HG03342 (cell line): ENCODE measurements around the gene NDUFB5.
A peak's percentile ranks its signal among the peaks of the same experiment; 100 is the strongest.
"Not testable (repeated sequence)": the region's sequence is repeated elsewhere in the genome, so short reads cannot be mapped to it uniquely, and the experiment has no call there.

ENCODE experiments used
- ATAC-seq: cut with Tn5 transposase; IDR thresholded peaks from one replicate; pipeline ENCODE4 v1.9.1; 2021; ENCODE audit warnings: mild to moderate bottlenecking, moderate library complexity; ENCODE audit not compliant: unreplicated experiment

The NDUFB5 gene

DNA sequence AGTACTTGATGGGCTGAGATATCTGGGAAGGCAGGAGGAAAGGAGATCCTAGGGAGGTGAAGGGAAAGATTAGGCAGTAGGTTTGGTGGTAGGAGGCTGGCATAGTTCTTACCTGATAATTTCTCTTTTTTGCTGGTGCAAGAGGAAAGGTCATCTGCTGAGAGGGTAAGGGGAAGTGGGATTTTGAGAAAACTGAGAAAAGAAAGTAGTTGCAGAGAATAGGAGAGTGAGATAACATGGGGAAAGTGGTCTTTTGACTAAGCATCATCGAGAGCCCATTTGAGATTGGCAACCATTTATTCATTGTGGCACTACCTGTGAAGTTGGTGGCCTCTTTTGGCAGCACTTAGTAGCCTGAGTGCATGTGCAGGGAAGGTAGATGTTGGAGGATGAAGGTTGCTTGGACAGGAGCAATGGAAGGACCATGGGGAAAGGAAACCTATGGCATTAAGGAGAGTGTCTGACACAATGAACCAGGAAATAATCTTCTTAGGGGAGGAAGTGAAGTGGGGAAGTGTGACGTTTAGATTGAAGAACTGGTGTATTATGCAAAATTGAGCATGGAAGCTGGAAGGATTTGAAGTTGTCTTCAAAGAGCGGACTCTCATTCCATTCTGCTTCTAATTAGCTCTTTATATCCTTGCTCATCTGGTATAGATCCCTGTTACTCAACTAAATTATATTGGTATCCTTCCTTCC lies 26.3 kb downstream of the NDUFB5 start:
- ATAC-seq: no peak

DNA sequence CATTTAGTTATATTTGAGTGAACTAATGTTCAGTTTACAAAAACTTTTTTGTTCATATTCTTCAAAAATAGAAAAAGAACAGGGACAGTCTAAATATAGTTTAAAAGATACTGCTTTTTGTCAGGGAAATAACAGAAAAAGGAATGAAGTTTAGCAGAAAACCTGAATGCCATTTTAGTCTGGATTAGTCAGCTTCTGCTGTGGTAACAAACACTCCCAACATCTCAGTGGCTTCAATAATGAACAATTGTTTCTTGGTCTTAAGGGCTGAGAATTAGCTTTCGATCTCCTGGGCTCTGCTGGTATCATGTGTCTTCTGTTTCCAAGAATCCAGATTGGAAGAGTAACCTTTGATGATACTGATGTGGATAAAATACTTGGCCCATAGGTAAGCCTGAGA lies 35.9 kb downstream of the NDUFB5 start:
- no peak for ATAC-seq

DNA sequence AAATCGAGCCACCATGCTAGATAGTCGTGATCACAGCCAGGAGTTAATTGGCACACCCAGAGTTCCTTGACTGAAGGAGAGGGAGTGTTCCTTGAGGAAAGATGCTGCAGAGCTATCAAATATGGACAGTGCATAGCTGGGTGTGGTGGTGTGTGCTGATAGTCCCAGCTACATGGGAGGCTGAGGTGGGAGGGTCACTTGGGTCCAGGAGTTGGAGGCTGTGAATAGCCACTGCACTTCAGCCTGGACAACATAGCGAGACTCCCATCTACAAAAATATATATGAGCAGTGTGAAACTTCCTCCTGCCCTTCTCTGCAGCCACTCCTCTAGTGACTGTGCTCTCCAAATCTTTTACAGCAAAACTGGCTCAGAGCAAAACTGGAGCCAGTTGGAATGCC lies 38.3 kb downstream of the NDUFB5 start:
- ATAC-seq: no peak

DNA sequence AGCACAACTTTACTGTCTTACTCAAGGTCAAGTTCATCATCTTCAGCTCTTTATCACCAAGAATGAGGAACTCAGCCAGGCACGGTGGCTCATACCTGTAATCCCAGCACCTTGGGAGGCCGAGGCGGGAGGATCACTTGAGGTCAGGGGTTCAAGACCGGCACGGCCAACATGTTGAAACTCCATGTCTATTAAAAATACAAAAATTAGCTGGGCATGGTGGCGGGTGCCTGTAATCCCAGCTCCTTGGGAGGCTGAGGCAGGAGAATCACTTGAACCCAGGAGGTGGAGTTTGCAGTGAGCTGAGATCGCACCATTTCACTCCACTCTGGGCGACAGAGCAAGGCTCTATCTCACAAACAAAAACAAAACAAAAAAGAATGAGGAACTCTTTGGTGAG lies 39.2 kb downstream of the NDUFB5 start:
- ATAC-seq: not testable (repeated sequence)

DNA sequence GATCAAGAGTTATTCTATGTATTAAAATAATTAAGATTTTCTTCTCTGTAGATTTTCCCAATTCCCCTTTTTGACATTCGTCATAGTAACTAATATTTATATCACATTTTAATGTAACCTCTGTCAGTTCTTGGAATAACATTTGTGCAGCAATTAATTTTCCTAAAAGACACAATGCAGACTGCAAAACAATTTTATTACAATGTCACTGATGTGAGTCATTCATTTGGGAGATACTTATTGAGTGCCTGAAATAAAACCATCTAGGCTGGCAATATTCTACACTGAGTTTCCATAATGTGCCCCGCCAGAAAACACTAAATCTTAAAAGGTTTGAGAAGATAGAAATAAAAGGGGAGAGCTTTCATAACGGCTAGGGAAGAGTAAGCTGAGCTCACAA lies 41.6 kb downstream of the NDUFB5 start:
- no peak for ATAC-seq

DNA sequence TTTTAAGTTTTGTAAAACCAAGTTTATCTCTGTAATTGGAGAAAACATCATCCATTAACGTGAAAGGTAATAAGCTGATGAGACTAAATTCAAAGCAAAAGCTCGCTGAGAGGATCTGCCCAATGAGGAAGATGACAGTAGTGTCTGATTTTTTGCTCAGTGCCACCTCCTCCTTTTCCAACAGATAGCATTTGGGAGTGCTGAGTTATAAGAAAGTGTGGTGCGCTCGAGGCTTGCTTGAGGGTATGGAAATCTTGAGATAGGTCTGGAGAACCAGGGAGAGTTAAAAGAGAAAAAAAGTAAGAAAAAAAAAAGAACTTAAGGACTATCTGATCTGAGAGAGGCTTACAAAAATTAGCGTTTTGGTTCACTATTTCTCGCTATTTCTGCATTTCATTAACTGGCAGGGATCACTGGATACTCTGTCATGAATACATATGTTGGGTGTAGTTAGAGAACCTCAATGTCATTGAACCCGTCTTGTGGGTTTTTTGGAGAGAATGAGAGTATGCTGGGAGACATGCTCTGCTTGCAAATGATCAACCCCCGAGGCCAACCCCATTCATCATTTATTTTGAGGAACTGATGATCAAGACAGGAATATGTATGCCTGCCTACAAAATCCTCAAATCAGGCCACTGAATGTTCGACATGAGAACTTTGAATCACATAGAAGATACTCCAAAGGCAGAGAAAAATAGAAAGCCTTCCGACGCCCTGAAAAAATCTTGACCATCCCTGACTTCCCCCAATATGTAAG lies 47.3 kb downstream of the NDUFB5 start:
- ATAC-seq: no peak

DNA sequence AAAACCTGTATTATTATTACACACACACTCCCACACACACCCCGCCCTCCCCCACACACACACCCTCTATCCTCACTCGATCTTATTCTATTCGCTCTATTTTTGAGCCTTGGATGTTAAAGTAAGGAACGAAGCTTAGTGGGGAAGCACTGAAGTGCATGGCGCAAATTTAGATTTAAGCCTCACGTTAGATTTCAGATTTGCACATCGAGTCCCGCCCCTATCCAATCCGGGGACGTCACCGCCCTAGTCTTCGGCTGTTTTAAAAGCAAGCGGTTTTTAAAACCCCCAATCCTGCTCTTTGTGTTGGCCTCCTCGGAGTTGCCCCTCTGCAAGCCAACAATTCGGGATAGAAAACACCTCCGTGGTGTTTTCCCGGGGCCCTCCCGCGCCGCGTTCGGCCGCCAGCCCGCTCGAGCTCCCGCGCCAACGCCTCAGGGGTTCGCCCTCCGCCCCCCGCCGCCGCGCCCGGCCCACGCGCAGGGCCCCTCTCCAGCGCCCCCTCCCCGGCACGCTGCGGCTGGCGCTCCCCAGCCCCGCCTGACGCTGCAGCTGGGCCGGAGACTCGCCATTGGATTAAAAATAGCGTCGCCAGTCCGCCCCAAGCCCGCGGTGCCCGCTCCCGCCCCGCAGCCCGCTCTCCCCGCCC lies 48.0 kb downstream of the NDUFB5 start, which contains the start of gene USP13:
Gene USP13, plus strand, starts transcription at position 594 of the 649 bp plus-strand sequence. CDS start 186 bp downstream, outside the sequence.
- ATAC-seq: peak; percentile 60

DNA sequence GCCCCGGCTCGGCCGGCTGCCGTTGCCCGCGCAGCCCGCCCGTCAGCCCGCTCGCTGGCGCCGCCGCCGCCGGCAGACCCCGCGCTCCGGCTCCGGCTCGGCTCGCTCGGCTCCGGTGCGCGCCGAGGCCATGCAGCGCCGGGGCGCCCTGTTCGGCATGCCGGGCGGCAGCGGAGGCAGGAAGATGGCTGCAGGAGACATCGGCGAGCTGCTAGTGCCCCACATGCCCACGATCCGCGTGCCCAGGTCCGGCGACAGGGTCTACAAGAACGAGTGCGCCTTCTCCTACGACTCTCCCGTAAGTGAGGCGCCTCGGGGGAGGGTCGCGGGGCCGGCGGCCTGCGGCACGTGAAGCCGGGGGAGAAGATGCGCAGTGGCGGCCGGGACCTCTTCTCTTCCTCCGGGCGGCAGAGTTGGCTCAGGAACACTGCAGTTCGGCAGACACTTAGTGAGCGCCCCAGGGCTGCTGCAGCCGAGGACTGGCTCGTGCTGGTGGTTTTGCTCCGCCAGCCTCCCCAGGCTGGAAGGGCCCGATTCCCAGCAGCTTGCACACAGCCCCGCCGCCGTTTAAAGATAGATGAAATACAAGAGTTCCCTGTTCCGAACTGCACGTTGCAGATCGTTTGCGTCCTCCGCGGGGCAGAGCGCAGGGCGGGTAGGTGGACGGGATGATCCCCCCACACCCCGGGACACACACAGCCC lies 48.7 kb downstream of the NDUFB5 start:
- peak; percentile 47 for ATAC-seq

DNA sequence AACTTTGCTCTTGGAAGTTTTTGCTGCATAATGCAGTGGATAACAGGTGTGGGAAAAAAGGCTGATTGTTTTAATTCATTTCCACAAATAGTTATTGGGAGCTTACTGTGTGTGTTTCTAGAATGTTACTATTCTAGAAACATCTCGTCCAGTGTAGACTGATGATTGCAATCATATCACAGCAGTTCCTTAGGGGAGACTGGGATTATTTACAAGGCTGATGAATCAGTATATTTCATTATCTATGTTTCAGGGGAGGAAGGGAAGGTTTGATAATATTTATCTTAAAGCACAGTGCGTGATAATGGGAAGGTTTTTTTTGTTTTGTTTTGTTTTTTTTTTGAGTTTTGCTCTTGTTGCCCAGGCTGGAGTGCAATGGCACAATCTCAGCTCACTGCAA lies 50.6 kb downstream of the NDUFB5 start:
- no peak for ATAC-seq

DNA sequence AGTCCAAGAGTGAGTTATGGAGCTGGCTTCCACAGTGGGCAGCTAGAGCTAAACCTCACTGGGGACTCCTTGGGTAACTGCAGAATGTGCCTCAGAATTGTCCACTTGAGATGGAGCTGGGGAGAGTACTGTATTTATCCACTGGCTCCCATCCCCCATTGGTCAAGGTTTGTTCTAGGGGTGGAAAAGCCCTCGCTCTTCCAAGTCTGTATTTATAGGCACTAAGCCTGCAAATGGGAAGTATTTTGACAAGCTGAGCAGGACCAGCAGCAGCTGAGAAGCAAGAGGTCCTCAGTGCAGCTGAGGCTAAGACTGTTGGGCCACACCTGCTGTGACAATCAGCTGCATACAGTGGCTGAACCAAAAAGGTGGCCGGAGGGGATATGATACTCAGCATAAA lies 54.0 kb downstream of the NDUFB5 start:
- no peak for ATAC-seq

DNA sequence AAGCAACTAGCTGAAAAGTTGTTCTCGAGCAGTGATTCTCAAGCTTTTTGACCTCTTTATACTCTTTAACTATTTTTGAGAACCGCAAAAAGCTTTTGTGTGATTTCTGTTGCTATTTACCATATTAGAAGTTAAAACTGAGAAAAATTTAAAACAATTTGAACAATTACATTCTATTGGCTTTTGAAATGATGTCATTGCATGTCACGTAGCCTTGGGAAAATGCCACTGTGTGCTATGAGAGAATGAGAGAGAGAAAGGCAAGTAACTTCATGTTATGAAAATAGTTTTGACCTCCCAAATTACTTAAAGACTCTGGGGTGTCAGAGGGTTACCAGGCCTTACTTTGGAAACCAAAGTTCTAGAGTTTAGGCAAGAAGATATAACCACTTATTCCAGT lies 56.3 kb downstream of the NDUFB5 start:
- no peak for ATAC-seq

DNA sequence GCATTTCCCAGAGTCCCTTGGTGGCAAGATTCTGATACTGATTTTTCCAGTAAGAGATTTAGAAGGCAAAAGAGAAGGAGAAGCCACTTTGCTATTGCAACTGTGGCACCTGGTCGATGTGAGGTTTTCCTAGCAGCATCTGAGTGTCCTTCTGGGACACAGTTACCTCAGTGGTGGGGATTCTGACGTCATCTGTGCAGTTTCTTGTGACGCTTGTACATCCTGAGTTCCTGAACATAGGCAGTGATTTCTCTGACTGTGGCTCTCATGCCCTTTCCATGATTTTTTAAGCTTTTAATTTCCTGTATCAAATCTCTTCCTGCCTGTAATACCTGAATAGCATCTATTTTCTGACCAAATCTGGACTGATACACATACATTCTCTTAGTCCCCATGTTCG lies 57.2 kb downstream of the NDUFB5 start:
- no peak for ATAC-seq

DNA sequence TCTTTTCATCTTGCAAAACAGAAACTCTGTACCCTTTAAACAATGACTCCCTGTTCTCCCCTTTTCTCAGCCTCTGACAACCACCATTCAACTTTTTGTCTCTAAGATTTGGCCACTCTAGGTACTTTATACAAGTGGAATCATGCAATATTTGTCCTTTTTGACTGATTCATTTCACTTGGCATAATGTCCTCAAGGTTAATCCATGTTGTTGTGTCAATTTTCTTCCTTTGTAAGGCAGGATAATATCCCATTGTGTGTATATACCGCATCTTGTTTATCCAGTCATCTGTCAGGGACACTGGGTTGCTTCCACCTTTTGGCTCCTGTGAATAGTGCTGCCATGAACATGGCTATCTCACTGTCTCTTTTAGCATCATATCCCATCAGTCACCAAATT lies 58.5 kb downstream of the NDUFB5 start:
- ATAC-seq: no peak

DNA sequence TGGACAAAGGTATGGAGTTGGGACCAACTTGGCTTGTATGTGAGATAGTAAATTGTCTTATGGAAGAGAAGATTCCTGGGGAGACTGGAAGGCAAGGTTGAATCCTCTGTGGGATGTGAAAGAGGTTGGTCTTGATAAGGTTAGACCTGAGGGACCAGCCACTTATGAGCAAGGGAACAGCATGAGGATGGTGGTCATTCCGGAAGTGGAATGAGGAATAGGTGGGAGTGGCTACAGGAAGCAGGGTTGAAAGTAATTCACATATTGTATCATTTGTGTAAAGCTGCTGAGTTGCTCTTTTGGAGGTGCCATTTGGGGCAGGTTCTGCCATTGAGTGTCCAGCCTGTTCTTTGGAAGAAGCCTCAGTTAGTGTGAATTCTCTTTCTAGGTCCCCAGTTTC lies 61.4 kb downstream of the NDUFB5 start:
- ATAC-seq: no peak

DNA sequence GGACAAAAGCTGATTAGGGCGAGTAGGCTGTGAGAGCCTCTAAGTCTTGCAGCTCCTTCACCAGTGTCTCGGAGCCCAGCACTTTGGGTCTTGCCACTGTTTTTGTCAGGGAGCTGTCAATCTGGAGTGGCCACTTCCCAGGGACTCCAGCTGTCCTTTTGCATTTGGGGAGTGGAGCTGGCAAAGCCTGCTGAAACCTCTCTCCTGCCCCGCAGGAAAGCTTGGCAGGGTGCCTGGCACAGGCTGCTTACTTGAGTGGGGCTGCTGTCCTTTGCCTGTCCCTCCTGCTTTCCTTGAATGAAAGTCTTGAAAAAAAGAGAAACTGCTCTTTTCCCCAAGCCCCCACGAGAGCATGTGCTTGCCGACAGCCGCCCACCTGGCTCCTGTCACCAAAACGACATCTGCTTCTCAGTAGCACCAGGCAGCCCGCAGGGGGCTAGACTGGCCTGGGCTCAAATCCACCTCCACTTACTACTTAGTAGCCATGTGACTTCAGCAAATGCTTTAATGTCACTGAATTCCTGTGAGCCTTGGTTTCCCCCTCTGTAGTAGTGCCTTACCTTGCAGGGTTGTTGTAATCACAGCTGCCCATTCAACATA lies 61.9 kb downstream of the NDUFB5 start:
- no peak for ATAC-seq

DNA sequence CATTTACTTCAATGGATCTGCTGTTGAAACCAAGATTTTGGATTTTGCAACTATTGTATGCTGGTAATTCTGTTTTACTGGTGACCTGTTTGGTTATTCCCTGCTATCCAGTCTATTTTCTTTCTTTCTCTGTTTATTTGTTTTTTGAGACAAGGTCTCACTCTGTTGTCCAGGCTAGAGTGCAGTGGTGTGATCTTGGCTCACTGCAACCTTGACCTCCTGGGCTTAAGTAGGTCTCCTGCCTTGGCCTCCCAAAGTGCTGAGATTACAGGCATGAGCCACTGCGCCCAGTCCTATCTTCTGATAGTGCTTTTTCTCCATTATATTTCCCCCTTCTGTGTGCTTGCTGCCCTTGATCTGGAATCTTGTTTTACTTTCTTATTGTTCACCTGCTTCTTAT lies 63.8 kb downstream of the NDUFB5 start:
- no peak for ATAC-seq

DNA sequence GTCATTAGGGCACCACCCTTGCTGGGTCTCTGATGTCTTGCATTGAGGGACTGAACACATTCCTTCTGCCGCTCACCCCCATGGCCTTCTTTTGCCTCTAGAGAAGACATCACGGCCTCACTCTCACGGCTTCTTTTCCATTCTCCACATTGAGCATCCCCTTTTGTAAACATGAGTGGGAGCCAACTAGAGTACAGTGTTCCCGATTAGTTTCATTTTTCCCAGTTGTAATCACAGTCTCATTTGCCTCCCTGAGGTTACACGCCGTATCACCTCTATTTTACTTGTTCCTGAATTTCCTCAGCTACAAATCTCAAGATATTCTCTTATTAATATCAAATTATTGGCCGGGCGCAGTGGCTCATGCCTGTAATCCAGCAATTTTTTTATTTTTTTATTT lies 65.7 kb downstream of the NDUFB5 start:
- no peak for ATAC-seq

DNA sequence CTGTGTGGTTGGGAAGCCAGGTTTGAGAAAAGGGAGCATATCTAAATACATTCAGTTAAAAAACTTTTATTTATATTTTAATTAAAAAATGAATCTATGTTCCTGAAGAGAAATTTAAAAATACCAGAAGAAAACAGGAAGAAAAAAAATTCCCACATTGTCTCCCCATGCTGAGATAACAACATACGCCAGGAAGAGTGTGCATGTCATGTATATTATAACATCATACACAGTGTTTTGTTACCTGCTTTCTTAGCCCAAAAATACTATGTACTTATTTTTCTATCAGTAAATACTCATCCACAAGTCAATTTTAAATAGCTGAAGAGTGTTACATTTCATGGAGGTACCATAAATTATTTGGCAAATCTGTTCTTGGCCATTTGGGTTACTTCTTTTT lies 66.7 kb downstream of the NDUFB5 start:
- no peak for ATAC-seq

DNA sequence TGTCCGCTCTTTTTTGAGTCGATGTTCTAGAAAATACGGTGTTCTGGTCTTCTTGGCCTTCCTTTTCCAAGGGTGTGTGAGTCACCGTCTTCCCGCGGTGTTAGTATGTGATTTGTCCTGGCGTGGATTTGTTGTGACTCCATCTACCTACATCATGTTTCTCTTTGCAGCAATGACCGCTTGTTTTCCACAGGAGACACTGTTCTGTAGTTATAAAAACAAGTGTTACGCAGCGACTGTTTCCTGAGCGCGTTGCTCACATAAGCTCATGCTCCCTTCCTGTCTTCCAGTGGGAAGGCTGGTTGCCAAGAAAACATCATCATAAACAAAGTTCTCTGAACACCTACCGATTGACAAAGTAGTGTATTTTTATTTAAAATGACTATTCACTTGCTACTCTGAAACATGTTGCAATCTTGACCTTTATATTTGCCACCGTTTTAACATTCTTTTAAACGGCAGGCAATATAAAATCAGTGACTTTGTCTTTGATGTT lies 67.2 kb downstream of the NDUFB5 start:
- ATAC-seq: no peak

DNA sequence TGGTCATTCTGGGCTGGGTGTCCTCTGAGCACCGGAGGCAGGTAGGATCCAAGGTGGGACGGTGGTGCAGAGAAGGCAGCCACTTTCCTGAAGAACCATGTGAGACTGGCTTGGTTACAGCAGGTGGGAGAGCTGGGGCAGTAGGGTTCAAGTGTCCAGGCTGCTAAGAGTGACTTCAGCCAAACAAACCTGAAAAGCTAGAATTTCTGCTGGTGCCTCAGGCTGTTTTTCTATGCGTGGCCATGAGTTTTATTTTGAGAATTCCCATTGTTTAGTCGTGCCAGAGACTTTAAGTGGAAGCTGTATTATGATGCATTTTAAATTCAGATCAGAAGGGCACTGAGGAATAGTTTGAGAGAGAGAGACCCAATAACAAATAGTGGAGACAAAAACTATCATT lies 68.3 kb downstream of the NDUFB5 start:
- no peak for ATAC-seq

DNA sequence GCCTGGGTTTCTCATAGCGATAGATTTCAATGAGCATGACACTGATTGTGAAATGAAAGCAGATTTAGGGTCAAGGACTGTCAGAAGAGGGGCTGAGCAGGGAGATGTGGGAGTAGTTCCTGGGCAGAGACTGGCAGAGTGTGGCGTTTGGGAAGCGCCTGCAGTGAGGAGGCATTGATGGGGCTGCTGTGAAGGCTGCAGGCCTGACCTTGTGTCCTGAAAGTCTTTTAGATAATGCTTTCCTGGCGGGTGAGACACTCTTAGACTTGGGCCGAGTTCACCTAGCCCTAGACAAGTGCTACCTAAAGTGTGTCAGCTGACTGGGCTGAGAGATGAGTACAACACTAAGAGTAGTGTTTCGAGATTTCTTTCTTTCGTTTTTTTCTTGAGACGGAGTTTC lies 68.9 kb downstream of the NDUFB5 start:
- no peak for ATAC-seq
